Testis (tissue), 2 donors: ENCODE data around the gene MEMO1.

Experiments used
- POLR2A ChIP-seq: fragments of 450-650 bp; IDR thresholded peaks from one replicate; pipeline ENCODE4 v1.6.1; 2017; ENCODE audit warnings: antibody characterized with exemption, mild to moderate bottlenecking, moderate library complexity
- TF ChIP-seq, protein P1 (sequence below), 3 experiments: fragments of 450-650 bp in 2 of 3; fragments of 200-600 bp in 1 of 3; sonication (generic) in 1 of 3; IDR thresholded peaks; one replicate each; pipeline ENCODE4 v1.5.1; 2016 to 2019; ENCODE audit warnings: antibody characterized with exemption in 3 of 3, mild to moderate bottlenecking in 2 of 3, moderate library complexity in 1 of 3

DNA sequence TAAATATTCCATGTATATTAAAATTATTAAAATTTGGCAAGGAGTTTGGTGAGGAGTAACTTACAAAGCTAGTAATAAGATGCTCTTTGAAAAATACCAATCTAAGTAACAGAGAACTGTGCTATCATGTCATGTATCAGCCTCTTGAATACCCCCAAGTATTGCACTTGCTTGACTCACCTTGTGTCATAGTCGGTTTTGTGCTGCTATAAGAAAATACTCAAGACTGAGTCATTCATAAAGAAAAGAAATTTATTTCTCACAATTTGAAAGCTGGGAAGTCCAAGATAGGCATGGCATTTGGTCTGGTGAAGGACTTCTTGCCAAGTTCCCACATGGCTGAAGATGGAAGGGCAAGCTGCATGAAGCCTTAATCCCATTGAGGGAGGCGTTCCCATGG is 179.2 kb downstream of the MEMO1 start:
- TF ChIP-seq, protein P1, sequence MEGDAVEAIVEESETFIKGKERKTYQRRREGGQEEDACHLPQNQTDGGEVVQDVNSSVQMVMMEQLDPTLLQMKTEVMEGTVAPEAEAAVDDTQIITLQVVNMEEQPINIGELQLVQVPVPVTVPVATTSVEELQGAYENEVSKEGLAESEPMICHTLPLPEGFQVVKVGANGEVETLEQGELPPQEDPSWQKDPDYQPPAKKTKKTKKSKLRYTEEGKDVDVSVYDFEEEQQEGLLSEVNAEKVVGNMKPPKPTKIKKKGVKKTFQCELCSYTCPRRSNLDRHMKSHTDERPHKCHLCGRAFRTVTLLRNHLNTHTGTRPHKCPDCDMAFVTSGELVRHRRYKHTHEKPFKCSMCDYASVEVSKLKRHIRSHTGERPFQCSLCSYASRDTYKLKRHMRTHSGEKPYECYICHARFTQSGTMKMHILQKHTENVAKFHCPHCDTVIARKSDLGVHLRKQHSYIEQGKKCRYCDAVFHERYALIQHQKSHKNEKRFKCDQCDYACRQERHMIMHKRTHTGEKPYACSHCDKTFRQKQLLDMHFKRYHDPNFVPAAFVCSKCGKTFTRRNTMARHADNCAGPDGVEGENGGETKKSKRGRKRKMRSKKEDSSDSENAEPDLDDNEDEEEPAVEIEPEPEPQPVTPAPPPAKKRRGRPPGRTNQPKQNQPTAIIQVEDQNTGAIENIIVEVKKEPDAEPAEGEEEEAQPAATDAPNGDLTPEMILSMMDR (IDR thresholded peaks at IDR 0.05) = no peak
- TF ChIP-seq POLR2A = no peak
